ENCODE data around the gene ZDHHC18. TPM values are rescaled to one million over a fixed set of nuclear protein-coding genes. Genes with fewer than 3 reads are reported as not detected.

ZDHHC18 gene
- total and polyA plus RNA-seq, 2 of the 8 experiments (the other 6 are each of a cell fraction or from before 2014, with no cell fraction given), result 29.7 to 49.8 TPM

GRCh38 chr1:26887125-26887524, 60.6 kb downstream of the ZDHHC18 start:
- peaks cover 0 to 12% of the 10 kb centered on the region in 2 experiments; a peak in 2 of 4 replicates for H3K79me2 ChIP-seq (ENCODE audit: control insufficient read depth in 1 of 2, insufficient read depth in 2 of 2, low read length in 2 of 2)
- no peak overlapping the region for H3K18ac ChIP-seq (ENCODE audit: extremely low read depth, low read length)
- peaks cover 0 to 8% (median 3%) of the 10 kb centered on the region in 4 experiments; a peak in 3 of 7 replicates for H3K4me1 ChIP-seq (replicated peaks in 1 of 4; ENCODE audit: control insufficient read depth in 3 of 4, insufficient read depth in 4 of 4, low read length in 3 of 4)
- H3K14ac ChIP-seq (ENCODE audit: insufficient read length), result no peak overlapping the region
- no peak overlapping the region for H2AFZ ChIP-seq (ENCODE audit: low read length)
- H3K27me3 ChIP-seq (replicated peaks in 1 of 4; ENCODE audit: control insufficient read depth in 3 of 4, extremely low read depth in 1 of 4, insufficient read depth in 3 of 4, low read length in 3 of 4), result no peaks in the 10 kb centered on the region
- H2BK120ac ChIP-seq (replicated peaks; ENCODE audit: low read depth, low read length), result no peak overlapping the region
- H3K56ac ChIP-seq (replicated peaks; ENCODE audit: insufficient read length, low read depth, low read length), result no peak overlapping the region
- no peak overlapping the region for H2BK15ac ChIP-seq (ENCODE audit: low read length)
- H3K4me2 ChIP-seq (ENCODE audit: insufficient read depth in 1 of 2, low read depth in 2 of 2, low read length in 2 of 2), result no peak overlapping the region
- no peak overlapping the region for H2BK12ac ChIP-seq (ENCODE audit: low read depth, low read length)
- ChIA-PET CTCF (ENCODE audit: partially characterized antibody) (interaction anchor here (0.6 to 31.7 kb wide), 18 partner anchors 8 to 441 kb away, joined by 3 to 547 read pairs (median 4); partner anchors contain the start of genes GPATCH3 and SFN), POLR2A (ENCODE audit: partially characterized antibody) (interaction anchor here (0.7 to 6.5 kb wide), 8 partner anchors 10 to 86 kb away, joined by 3 to 66 read pairs (median 3); partner anchors contain the start of genes GPATCH3 and NUDC)
- H2BK20ac ChIP-seq (ENCODE audit: low read length), result no peak overlapping the region
- no peak overlapping the region for H4K91ac ChIP-seq (replicated peaks; ENCODE audit: insufficient read length, low read length)
- FAIRE-seq, result no peak
- H3K4ac ChIP-seq (replicated peaks; ENCODE audit: insufficient read length, low read depth, low read length), result no peak overlapping the region
- no peaks in the 10 kb centered on the region; the same call in 1 of the 2 replicates for H3K79me1 ChIP-seq (ENCODE audit: low read depth, low read length)
- peaks cover 21 to 49% (median 40%) of the 10 kb centered on the region in 4 experiments for H3K36me3 ChIP-seq (ENCODE audit: control insufficient read depth in 2 of 4, insufficient read depth in 4 of 4, low read length in 3 of 4)
- peaks cover 0 to 2% of the 10 kb centered on the region in 2 experiments for H4K20me1 ChIP-seq (replicated peaks in 1 of 2; ENCODE audit: control insufficient read depth in 1 of 2, insufficient read depth in 2 of 2, low read length in 2 of 2)
- H2AK5ac ChIP-seq (ENCODE audit: low read depth, low read length), result no peak overlapping the region
- no peak overlapping the region for H3K9ac ChIP-seq (replicated peaks in 1 of 4; ENCODE audit: extremely low read depth in 1 of 4, low read depth in 3 of 4, low read length in 3 of 4)
- H3K4me3 ChIP-seq (ENCODE audit: extremely low read depth in 1 of 4, insufficient read depth in 2 of 4, low read depth in 3 of 4, low read length in 4 of 4), result no peak overlapping the region
- H3K23ac ChIP-seq (ENCODE audit: insufficient read length), result no peak overlapping the region
- DNase-seq (ENCODE audit: low read depth in 1 of 2, low spot score in 2 of 2), result no peak
- H2BK5ac ChIP-seq (ENCODE audit: low read depth, low read length), result no peak overlapping the region
- 0 out of 4 replicates have a peak, but pooled peaks of 1 of the 2 experiments have one; percentile 4 for TF ChIP-seq RAD21 (IDR thresholded peaks at IDR 0.05 in 1 of 2, conservative IDR thresholded peaks at IDR 0.05 in 1 of 2; ENCODE audit: low read depth in 2 of 2, low read length in 2 of 2)
- TF ChIP-seq CTCF (IDR thresholded peaks at IDR 0.05; ENCODE audit: control extremely low read depth in 1 of 3, insufficient read depth in 1 of 3, low read depth in 1 of 3, low read length in 3 of 3), result peak in 1 of 3 experiments; percentile 43; a peak in 1 of 4 replicates
- TF ChIP-seq CREB1 (IDR thresholded peaks at IDR 0.05), result no peak
- H3K23me2 ChIP-seq (ENCODE audit: low read depth, low read length), result peaks cover 12% of the 10 kb centered on the region; the same call in 1 of the 2 replicates
- H4K5ac ChIP-seq (ENCODE audit: insufficient read length, low read depth, low read length), result no peak overlapping the region
- WGBS, 2 experiments (ENCODE audit: extremely low coverage in 1 of 2, insufficient coverage in 1 of 2, insufficient read length in 1 of 2, insufficient replicate concordance in 2 of 2, low coverage in 1 of 2, low lambda C conversion rate in 2 of 2, missing lambda C conversion rate in 1 of 2), result 92% methylated on average over 1 of the region's 1 CpG; no CpG with 5 or more reads in 1 of the 2 experiments
- H3K27ac ChIP-seq (ENCODE audit: low read depth, low read length), result no peak overlapping the region
- H3K9me3 ChIP-seq (ENCODE audit: insufficient read depth in 2 of 2, low read depth in 1 of 2, low read length in 1 of 2), result no peaks in the 10 kb centered on the region
- H4K8ac ChIP-seq (ENCODE audit: extremely low read depth, insufficient read depth, low read length), result no peak overlapping the region

Data from H1 (cell line).